ENCODE data around the gene STARD6. TPM values are rescaled to one million over a fixed set of nuclear protein-coding genes. Genes with fewer than 3 reads are reported as not detected.

The STARD6 gene
- total RNA-seq, 2 experiments from 2014 or later, result not detected

- H3K4me3 Mint-ChIP-seq, result no peak overlapping the region
- intact Hi-C loops (cut with micrococcal nuclease), result no loop called here
- CTCF ChIA-PET, result interaction anchor here (1.0 to 2.6 kb wide), 3 partner anchors 9 to 113 kb away, joined by 3 to 15 read pairs (median 4); partner anchors contain the start of genes MBD2 and POLI
These were observed 78.0 kb downstream of the STARD6 start for GRCh38 chr18:54279477-54280219.

GRCh38 chr18:54278615-54279014, 79.0 kb downstream of the STARD6 start:
- Mint-ChIP-seq H3K4me3 (no peak overlapping the region), H3K4me1 (ENCODE audit: low read depth) (peaks cover 19% of the 10 kb centered on the region), H3K27me3 (no peaks in the 10 kb centered on the region), H3K36me3 (ENCODE audit: low read depth) (peaks cover 17% of the 10 kb centered on the region), H3K27ac (no peak overlapping the region), H3K9me3 (no peaks in the 10 kb centered on the region)
- no peak for TF ChIP-seq CTCF (IDR thresholded peaks at IDR 0.05)
- CTCF ChIA-PET, result interaction anchor here (0.8 to 2.6 kb wide), 5 partner anchors 8 to 114 kb away, joined by 3 to 15 read pairs (median 3); partner anchors contain the start of genes MBD2 and POLI
- peak; percentile 58 for ATAC-seq
- intact Hi-C loops (cut with micrococcal nuclease), result no loop called here
- no peak for DNase-seq
- POLR2A ChIA-PET, result interaction anchor here (1.5 kb wide), 1 partner anchor 9 kb away, joined by 8 read pairs; the partner anchor contains the start of gene POLI

More at GRCh38 chr18:54279477-54280219, 78.0 kb downstream of the STARD6 start:
- DNase-seq, result no peak
- no peak for TF ChIP-seq CTCF (IDR thresholded peaks at IDR 0.05)
- Mint-ChIP-seq H3K4me1 (ENCODE audit: low read depth) (peaks cover 26% of the 10 kb centered on the region), H3K9me3 (no peaks in the 10 kb centered on the region), H3K36me3 (ENCODE audit: low read depth) (peaks cover 21% of the 10 kb centered on the region), H3K27ac (no peak overlapping the region), H3K27me3 (no peaks in the 10 kb centered on the region)
- no peak for ATAC-seq
- POLR2A ChIA-PET, result interaction anchor here (1.5 kb wide), 1 partner anchor 10 kb away, joined by 8 read pairs; the partner anchor contains the start of gene POLI

- ATAC-seq, result no peak
- H3K9me3 Mint-ChIP-seq, result no peaks in the 10 kb centered on the region
- H3K4me1 Mint-ChIP-seq (ENCODE audit: low read depth), result peaks cover 19% of the 10 kb centered on the region
- peaks cover 16% of the 10 kb centered on the region for H3K36me3 Mint-ChIP-seq (ENCODE audit: low read depth)
- H3K4me3 Mint-ChIP-seq, result no peak overlapping the region
- no peak for DNase-seq
- no peaks in the 10 kb centered on the region for H3K27me3 Mint-ChIP-seq
- TF ChIP-seq CTCF (IDR thresholded peaks at IDR 0.05), result no peak
- POLR2A ChIA-PET, result no interaction called here
- H3K27ac Mint-ChIP-seq, result no peak overlapping the region
- intact Hi-C loops (cut with micrococcal nuclease), result no loop called here
- CTCF ChIA-PET, result interaction anchor here (1.2 to 1.7 kb wide), 3 partner anchors 53 to 80 kb away, joined by 3 to 4 read pairs (median 3); partner anchors contain the start of genes C18orf54, MBD2 and STARD6
These were observed 79.8 kb downstream of the STARD6 start for GRCh38 chr18:54277899-54278298.

Other genes with a start within 250 kb of the STARD6 start
- gene MBD2, start 133.2 kb downstream of the STARD6 start, total RNA-seq, result 100 to 1,000 TPM; 101 to 102 TPM
- 10 to 100 TPM; 10.2 to 15.3 TPM for gene POLI, start 88.3 kb downstream of the STARD6 start, total RNA-seq
- gene C18orf54, start within 50 bp of the STARD6 start, total RNA-seq, result 1 to 10 TPM; 7.3 to 7.6 TPM
- gene DYNAP, start 233.4 kb upstream of the STARD6 start, total RNA-seq, result not detected

Data from activated CD8-positive, alpha-beta T cell treated with anti-CD3 and anti-CD28 coated beads for 36 hours (primary cell).